ENCODE results near the gene KHNYN.

- TF ChIP-seq SIN3A (conservative IDR thresholded peaks at IDR 0.05 in 1 of 2, IDR thresholded peaks at IDR 0.05 in 1 of 2; ENCODE audit: low read depth in 1 of 2, low read length in 2 of 2) (no peak), TAF1 (IDR thresholded peaks at IDR 0.05; ENCODE audit: low read depth, low read length) (no peak), JUN (IDR thresholded peaks at IDR 0.05; ENCODE audit: low read depth, low read length) (no peak)
Measured at GRCh38 chr14:24459331-24459730, 29.6 kb downstream of the KHNYN start.
